CD4-positive, alpha-beta T cell treated with Interleukin-17A for 4 hours (primary cell): Measurements from ENCODE around the gene ACVR1C.

Experiments
- DNase-seq: peaks from one replicate; pipeline ENCODE4 v3.0.0-alpha.2; 2020; ENCODE audit warnings: mixed read lengths

The ACVR1C gene

GRCh38 chr2:157492189-157492773 lies 136.4 kb downstream of the ACVR1C start:
- peak; percentile 83 for DNase-seq

- DNase-seq: no peak
Observed at GRCh38 chr2:157489983-157490382, 138.7 kb downstream of the ACVR1C start.

- no peak for DNase-seq
Observed at GRCh38 chr2:157488877-157489276, 139.8 kb downstream of the ACVR1C start.

GRCh38 chr2:157487747-157488146 lies 140.9 kb downstream of the ACVR1C start:
- DNase-seq: no peak

GRCh38 chr2:157487271-157487610 lies 141.4 kb downstream of the ACVR1C start:
- DNase-seq: no peak

- DNase-seq: no peak
Observed at GRCh38 chr2:157486596-157487270, 141.9 kb downstream of the ACVR1C start.

- no peak for DNase-seq
Observed at GRCh38 chr2:157480182-157480961, 148.3 kb downstream of the ACVR1C start.

GRCh38 chr2:157479081-157480027 lies 149.3 kb downstream of the ACVR1C start:
- no peak for DNase-seq

- DNase-seq: no peak
Observed at GRCh38 chr2:157477919-157478318, 150.7 kb downstream of the ACVR1C start.

GRCh38 chr2:157476953-157477709 lies 151.5 kb downstream of the ACVR1C start:
- DNase-seq: no peak
